ENCODE measurements around the gene GNLY. TPM values are rescaled to one million over a fixed set of nuclear protein-coding genes. Genes with fewer than 3 reads are reported as not detected.

The GNLY gene
- total RNA-seq, 2 donors from 2014 or later: 9.9 to 14.8 TPM

GRCh38 chr2:85745619-85746018 lies 51.5 kb downstream of the GNLY start:
- no peak overlapping the region for H3K4me3 Mint-ChIP-seq
- H3K27ac Mint-ChIP-seq: no peak overlapping the region
- H3K27me3 Mint-ChIP-seq: peaks cover 83% of the 10 kb centered on the region
- no peaks in the 10 kb centered on the region for H3K9me3 ChIP-seq (ENCODE audit: control insufficient read depth, low read length, poor library complexity, severe bottlenecking)
- ATAC-seq (no peak), DNase-seq (no peak)
- no peaks in the 10 kb centered on the region for H3K4me1 Mint-ChIP-seq
- peaks cover 8% of the 10 kb centered on the region for H3K36me3 Mint-ChIP-seq (ENCODE audit: low read depth)

GRCh38 chr2:85746321-85747004 lies 52.3 kb downstream of the GNLY start:
- H3K9me3 ChIP-seq (ENCODE audit: control insufficient read depth, low read length, poor library complexity, severe bottlenecking): no peaks in the 10 kb centered on the region
- Mint-ChIP-seq H3K36me3 (ENCODE audit: low read depth) (peaks cover 5% of the 10 kb centered on the region), H3K4me1 (no peaks in the 10 kb centered on the region), H3K4me3 (no peak overlapping the region), H3K27me3 (peaks cover 83% of the 10 kb centered on the region), H3K27ac (no peak overlapping the region)
- no peak for ATAC-seq
- no peak for DNase-seq

- no peak overlapping the region for H3K27ac Mint-ChIP-seq
Observed at GRCh38 chr2:85747441-85747840, 53.3 kb downstream of the GNLY start.

GRCh38 chr2:85748039-85748734 lies 54.0 kb downstream of the GNLY start:
- DNase-seq (no peak), ATAC-seq (peak; percentile 24)
- H3K4me1 Mint-ChIP-seq: peaks cover 4% of the 10 kb centered on the region
- H3K4me3 Mint-ChIP-seq: no peak overlapping the region
- H3K36me3 Mint-ChIP-seq (ENCODE audit: low read depth): no peaks in the 10 kb centered on the region
- no peak overlapping the region for H3K27ac Mint-ChIP-seq
- peaks cover 78% of the 10 kb centered on the region for H3K27me3 Mint-ChIP-seq
- no peaks in the 10 kb centered on the region for H3K9me3 ChIP-seq (ENCODE audit: control insufficient read depth, low read length, poor library complexity, severe bottlenecking)

More at GRCh38 chr2:85747441-85747840, 53.3 kb downstream of the GNLY start:
- ATAC-seq (no peak), DNase-seq (no peak)
- no peaks in the 10 kb centered on the region for H3K9me3 ChIP-seq (ENCODE audit: control insufficient read depth, low read length, poor library complexity, severe bottlenecking)
- H3K4me1 Mint-ChIP-seq: peaks cover 2% of the 10 kb centered on the region
- H3K36me3 Mint-ChIP-seq (ENCODE audit: low read depth): no peaks in the 10 kb centered on the region
- no peak overlapping the region for H3K4me3 Mint-ChIP-seq
- peaks cover 83% of the 10 kb centered on the region for H3K27me3 Mint-ChIP-seq

Other genes with a start within 250 kb of the GNLY start
- 100 to 1,000 TPM in 1 of 2 donors, 10 to 100 TPM in 1; 98.6 to 110 TPM for gene MAT2A, start 155.2 kb upstream of the GNLY start, total RNA-seq
- gene GGCX, start 132.9 kb upstream of the GNLY start, total RNA-seq: 10 to 100 TPM; 15.6 to 17.8 TPM
- gene VAMP8, start 116.8 kb upstream of the GNLY start, total RNA-seq: 100 to 1,000 TPM in 1 of 2 donors, 10 to 100 TPM in 1; 82.3 to 104 TPM
- 10 to 100 TPM; 38.2 to 39.5 TPM for gene VAMP5, start 109.9 kb upstream of the GNLY start, total RNA-seq
- 10 to 100 TPM; 42.8 to 43.3 TPM for gene RNF181, start 98.6 kb upstream of the GNLY start, total RNA-seq
- 1 to 10 TPM; 6.4 to 7.7 TPM for gene TMEM150A, start 91.7 kb upstream of the GNLY start, total RNA-seq
- 10 to 100 TPM; 31.2 to 37.3 TPM for gene C2orf68, start 82.3 kb upstream of the GNLY start, total RNA-seq
- 10 to 100 TPM; 46.4 to 54.8 TPM for gene USP39, start 78.2 kb upstream of the GNLY start, total RNA-seq
- not detected for gene SFTPB, start 26.2 kb upstream of the GNLY start, total RNA-seq
- gene ATOH8, start 59.6 kb downstream of the GNLY start, total RNA-seq: not detected
- gene ST3GAL5, start 194.6 kb downstream of the GNLY start, total RNA-seq: 10 to 100 TPM; 26.6 to 34.3 TPM

Data from T-helper 17 cell (primary cell).